Transverse colon (tissue), 4 donors: ENCODE results near the gene PMPCA. TPM values are rescaled to one million over a fixed set of nuclear protein-coding genes. Genes with fewer than 3 reads are reported as not detected.

Experiments
- DNase-seq: peaks from one replicate; pipeline ENCODE4 v3.0.0-alpha.2; 2019
- H3K27ac ChIP-seq, 4 donors: fragments of 200-600 bp; sonication (generic); 2 replicates each; pipeline ENCODE4 v1.5.1; 2016 to 2018; ENCODE audit warnings: inconsistent platforms in 4 of 4
- H3K27me3 ChIP-seq: fragments of 200-600 bp; sonication (generic); 2 replicates; pipeline ENCODE4 v1.5.1; 2017; ENCODE audit warnings: inconsistent platforms
- H3K36me3 ChIP-seq, 4 donors: fragments of 200-600 bp; sonication (generic); 2 replicates each; pipeline ENCODE4 v1.5.1; 2017 to 2019; ENCODE audit warnings: inconsistent platforms in 4 of 4
- H3K4me1 ChIP-seq, 4 donors: fragments of 200-600 bp; sonication (generic); 2 replicates each; pipeline ENCODE4 v1.5.1; 2017 to 2020; ENCODE audit warnings: inconsistent platforms in 4 of 4
- H3K4me3 ChIP-seq, 4 donors: fragments of 200-600 bp; sonication (generic); 1 replicate in 1 of 4; 2 replicates in 3 of 4; pipeline versions ENCODE4 v1.5.1 to v1.6.1; 2017 to 2019; ENCODE audit warnings: inconsistent platforms in 4 of 4
- H3K9me3 ChIP-seq, 2 donors: fragments of 200-600 bp; sonication (generic); 2 replicates each; pipeline ENCODE4 v1.5.1; 2017 to 2019; ENCODE audit warnings: inconsistent platforms in 2 of 2
- EP300 ChIP-seq: sonication (generic); formaldehyde crosslinking; IDR thresholded peaks from one replicate; pipeline ENCODE4 v1.6.1; 2017; ENCODE audit warnings: antibody characterized with exemption, low read depth
- POLR2A ChIP-seq: fragments of 450-650 bp; IDR thresholded peaks from one replicate; pipeline ENCODE4 v1.6.1; 2016; ENCODE audit warnings: antibody characterized with exemption, mild to moderate bottlenecking, moderate library complexity
- POLR2AphosphoS5 ChIP-seq, 3 donors: sonication (generic); formaldehyde crosslinking; IDR thresholded peaks; one replicate each; pipeline ENCODE4 v1.6.1; 2016; ENCODE audit warnings: antibody characterized with exemption in 3 of 3
- WGBS, 2 donors: methylation state at CpG; one replicate each; pipeline ENCODE4 v1.1.5; 2018; ENCODE audit warnings: low coverage in 1 of 2; 5-methylcytosine and 5-hydroxymethylcytosine counted together
- in situ Hi-C, 4 donors: fragments of 200-750 bp; cut with MboI; loops; one replicate each; pipeline versions ENCODE4 v1.15.0 to v1.15.1; 2017; ENCODE audit warnings: low sequenced_read_pairs in 3 of 4, low pct_ligation_motif_present in 1 of 4, low pct_unique_long_range_greater_than_20kb in 1 of 4
- intact Hi-C: fragments of 100-400 bp; cut with DNase I; formaldehyde crosslinking; loops from one replicate; pipeline ENCODE4 v1.15.1; 2023; ENCODE audit warnings: low total_unique reads
- total RNA-seq, 4 donors: library from RNA; depleted of rRNA; stranded (reverse); fragments of >200 nt; gene quantifications; one replicate each; pipeline ENCODE4 v1.1.0, GENCODE V29; 2016
- TF ChIP-seq, protein P1 (sequence below), 5 experiments: fragments of 200-600 bp in 3 of 5; fragments of 450-650 bp in 2 of 5; sonication (generic) in 3 of 5; IDR thresholded peaks; 1 replicate in 2 of 5; 2 replicates in 3 of 5; pipeline ENCODE4 v1.5.1; 2016 to 2017; ENCODE audit warnings: antibody characterized with exemption in 5 of 5, inconsistent platforms in 3 of 5, mild to moderate bottlenecking in 2 of 5, moderate library complexity in 1 of 5

The PMPCA gene
- total RNA-seq, 4 donors from 2014 or later = 24.3 to 61.3 (median 45.8) TPM

DNA sequence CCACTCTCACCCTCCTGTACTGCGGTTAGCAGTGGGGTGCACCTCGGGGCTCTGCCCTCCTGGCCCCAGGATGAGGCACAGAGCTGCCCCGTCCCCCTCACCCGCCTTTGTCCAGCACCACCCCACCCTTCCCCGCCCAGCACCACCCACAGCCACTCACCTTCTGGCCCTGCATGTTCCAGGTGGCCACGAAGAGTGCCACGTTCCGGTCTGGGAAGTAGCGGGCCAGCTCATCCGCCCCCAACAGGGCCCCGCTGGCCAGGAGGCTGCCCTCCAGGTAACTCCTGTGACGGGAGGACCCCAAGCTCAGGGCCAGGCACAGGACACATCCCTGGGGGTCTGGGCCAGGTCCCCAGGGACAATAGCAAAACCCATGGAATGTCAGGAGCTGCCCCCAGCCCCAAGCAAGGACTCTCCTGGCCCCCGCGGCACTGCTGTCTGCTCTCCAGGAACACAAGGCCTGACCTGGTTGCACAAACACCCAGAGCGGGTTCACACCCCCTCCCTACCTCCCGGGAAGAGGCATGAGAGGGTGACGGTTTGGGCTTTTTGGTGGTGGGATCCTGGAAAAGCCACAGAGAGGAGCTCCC, 24.2 kb downstream of the PMPCA start:
- 92% methylated on average over 17 of the region's 17 CpGs; no CpG with 5 or more reads in 1 of the 2 donors for WGBS, 2 donors
- Histone ChIP-seq H3K36me3 (no peaks in the 10 kb centered on the region), H3K27ac (no peak overlapping the region), H3K27me3 (no peaks in the 10 kb centered on the region), H3K4me3 (no peak overlapping the region), H3K4me1 (peaks cover 16 to 26% (median 21%) of the 10 kb centered on the region in 4 donors), H3K9me3 (no peaks in the 10 kb centered on the region)
- DNase-seq = no peak
- intact Hi-C loops = no loop called here
- in situ Hi-C loops = no loop called here
- no peak for TF ChIP-seq POLR2AphosphoS5 (IDR thresholded peaks at IDR 0.05)
- no peak for TF ChIP-seq POLR2A
- TF ChIP-seq, protein P1, sequence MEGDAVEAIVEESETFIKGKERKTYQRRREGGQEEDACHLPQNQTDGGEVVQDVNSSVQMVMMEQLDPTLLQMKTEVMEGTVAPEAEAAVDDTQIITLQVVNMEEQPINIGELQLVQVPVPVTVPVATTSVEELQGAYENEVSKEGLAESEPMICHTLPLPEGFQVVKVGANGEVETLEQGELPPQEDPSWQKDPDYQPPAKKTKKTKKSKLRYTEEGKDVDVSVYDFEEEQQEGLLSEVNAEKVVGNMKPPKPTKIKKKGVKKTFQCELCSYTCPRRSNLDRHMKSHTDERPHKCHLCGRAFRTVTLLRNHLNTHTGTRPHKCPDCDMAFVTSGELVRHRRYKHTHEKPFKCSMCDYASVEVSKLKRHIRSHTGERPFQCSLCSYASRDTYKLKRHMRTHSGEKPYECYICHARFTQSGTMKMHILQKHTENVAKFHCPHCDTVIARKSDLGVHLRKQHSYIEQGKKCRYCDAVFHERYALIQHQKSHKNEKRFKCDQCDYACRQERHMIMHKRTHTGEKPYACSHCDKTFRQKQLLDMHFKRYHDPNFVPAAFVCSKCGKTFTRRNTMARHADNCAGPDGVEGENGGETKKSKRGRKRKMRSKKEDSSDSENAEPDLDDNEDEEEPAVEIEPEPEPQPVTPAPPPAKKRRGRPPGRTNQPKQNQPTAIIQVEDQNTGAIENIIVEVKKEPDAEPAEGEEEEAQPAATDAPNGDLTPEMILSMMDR (IDR thresholded peaks at IDR 0.05) = no peak
- no peak for TF ChIP-seq EP300

DNA sequence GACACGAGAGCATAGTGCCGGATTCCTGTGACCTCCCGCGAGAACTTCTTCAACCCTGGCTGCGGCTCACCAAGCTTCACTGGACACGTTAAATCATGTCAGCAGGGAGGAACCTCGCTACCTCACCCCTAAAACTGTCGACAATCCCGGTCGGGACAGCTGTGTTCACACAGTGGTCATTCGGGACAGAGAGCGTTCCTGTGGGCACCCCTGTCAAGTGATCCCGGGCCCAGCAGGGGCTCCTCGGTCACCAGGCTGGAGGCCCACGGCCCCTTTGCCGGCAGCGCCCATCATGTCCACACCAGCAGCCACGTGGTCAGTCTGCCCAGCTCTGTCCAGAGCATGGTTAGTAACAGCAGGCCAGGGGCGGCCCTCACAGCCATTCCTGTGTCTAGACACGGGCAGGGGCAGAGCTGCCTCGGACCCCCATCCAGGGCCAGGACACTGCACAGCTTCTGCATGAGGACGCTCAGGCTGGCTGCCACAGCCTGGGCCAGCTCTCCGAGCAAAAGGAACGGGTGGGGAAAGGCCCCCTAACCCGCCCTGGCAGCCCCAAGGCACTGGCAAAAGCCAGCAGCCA, 25.7 kb downstream of the PMPCA start:
- Histone ChIP-seq H3K27ac (no peak overlapping the region), H3K9me3 (no peaks in the 10 kb centered on the region), H3K4me3 (no peak overlapping the region), H3K36me3 (no peaks in the 10 kb centered on the region), H3K4me1 (peaks cover 21 to 32% (median 25%) of the 10 kb centered on the region in 4 donors), H3K27me3 (no peaks in the 10 kb centered on the region)
- TF ChIP-seq, protein P1 (IDR thresholded peaks at IDR 0.05) = no peak
- no peak for TF ChIP-seq POLR2A
- no peak for TF ChIP-seq EP300
- no peak for TF ChIP-seq POLR2AphosphoS5 (IDR thresholded peaks at IDR 0.05)
- no peak for DNase-seq
- intact Hi-C loops (no loop called here), in situ Hi-C loops (no loop called here)
- 82 to 91% methylated on average over 7 to 23 of the region's 25 CpGs for WGBS, 2 donors

DNA sequence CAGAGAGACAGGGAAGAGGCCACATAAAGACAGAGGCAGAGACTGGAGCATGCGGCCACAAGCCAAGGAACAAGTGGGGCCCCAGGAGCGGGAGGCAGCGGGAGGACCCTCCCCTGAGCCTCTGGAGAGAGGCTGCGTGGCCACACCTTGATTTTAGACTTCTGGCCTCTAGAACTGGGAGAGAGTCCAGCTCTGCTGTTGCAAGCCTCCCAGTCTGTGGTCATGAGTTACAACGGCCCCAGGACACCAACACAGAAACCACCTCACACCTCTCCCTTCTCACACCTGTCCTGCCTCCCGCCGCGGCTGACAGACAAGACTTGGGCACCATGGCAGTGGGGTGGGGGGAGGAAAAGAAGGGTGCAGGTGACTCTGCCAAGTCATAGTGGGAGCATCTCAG, 27.0 kb downstream of the PMPCA start:
- H3K27me3 ChIP-seq = no peaks in the 10 kb centered on the region
- WGBS, 2 donors = 67% methylated on average over 8 of the region's 8 CpGs; no CpG with 5 or more reads in 1 of the 2 donors
- no peaks in the 10 kb centered on the region for H3K9me3 ChIP-seq
- H3K36me3 ChIP-seq = peaks cover 0 to 4% (median 0%) of the 10 kb centered on the region in 4 donors
- TF ChIP-seq, protein P1 (IDR thresholded peaks at IDR 0.05) = no peak
- TF ChIP-seq EP300 = no peak
- TF ChIP-seq POLR2A = no peak
- TF ChIP-seq POLR2AphosphoS5 (IDR thresholded peaks at IDR 0.05) = no peak
- peak overlapping the region in 1 of 4 donors; percentile 96 for H3K4me3 ChIP-seq
- H3K27ac ChIP-seq = no peak overlapping the region
- no peak for DNase-seq
- intact Hi-C loops = no loop called here
- in situ Hi-C loops = no loop called here
- H3K4me1 ChIP-seq = peaks cover 21 to 32% (median 25%) of the 10 kb centered on the region in 4 donors

DNA sequence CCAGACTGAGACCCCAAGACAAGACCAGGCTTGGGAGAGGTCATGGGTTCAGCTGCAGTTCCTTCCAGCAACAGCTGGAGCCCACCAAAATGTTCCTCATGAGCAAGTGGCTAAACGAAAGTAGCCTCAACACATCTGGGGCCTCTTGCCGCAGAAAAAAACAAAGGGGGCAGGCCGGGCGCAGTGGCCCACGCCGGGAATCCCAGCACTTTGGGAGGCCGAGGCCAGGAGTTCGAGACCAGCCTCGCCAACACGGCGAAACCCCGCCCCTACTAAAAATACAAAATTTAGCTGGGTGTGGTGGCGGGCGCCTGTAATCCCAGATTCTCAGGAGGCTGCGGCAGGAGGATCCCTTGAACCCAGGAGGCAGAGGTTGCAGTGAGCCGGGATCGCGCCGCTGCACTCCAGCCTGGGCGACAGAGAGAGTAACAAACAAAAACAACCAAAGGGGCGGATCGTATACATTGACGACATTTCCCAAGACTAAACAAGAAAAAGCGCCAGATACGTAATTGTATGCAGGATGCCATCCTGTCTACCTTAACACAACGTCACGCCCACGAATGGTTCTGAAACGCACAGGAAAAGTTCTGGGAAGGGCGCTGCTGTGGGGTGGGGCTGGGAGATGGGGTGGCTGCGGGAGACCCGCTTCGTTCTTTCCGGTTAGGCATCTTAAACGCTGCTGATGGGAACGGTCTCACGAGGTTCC, 27.5 kb downstream of the PMPCA start:
- no peak for DNase-seq
- in situ Hi-C loops (no loop called here), intact Hi-C loops (no loop called here)
- Histone ChIP-seq H3K27me3 (no peaks in the 10 kb centered on the region), H3K9me3 (no peaks in the 10 kb centered on the region), H3K36me3 (peaks cover 0 to 8% (median 1%) of the 10 kb centered on the region in 4 donors), H3K27ac (peak overlapping the region in 2 of 4 donors; percentile 85 to 91), H3K4me1 (peaks cover 21 to 32% (median 25%) of the 10 kb centered on the region in 4 donors), H3K4me3 (peak overlapping the region; percentile 73 to 99 (median 94))
- no peak for TF ChIP-seq EP300
- no peak for TF ChIP-seq POLR2A
- no peak for TF ChIP-seq POLR2AphosphoS5 (IDR thresholded peaks at IDR 0.05)
- 48 to 80% methylated on average over 1 to 37 of the region's 37 CpGs for WGBS, 2 donors
